Activated naive CD4-positive, alpha-beta T cell treated with anti-CD3 and anti-CD28 coated beads, Interleukin-2, amount 10 ng/mL, durations not matched to agents 7 days and 5 days (primary cell): Measurements from ENCODE around the gene ACSF2.
A peak's percentile ranks its signal among the peaks of the same experiment; 100 is the strongest.

Experiments used
- CTCF ChIA-PET: fragments of 350-600 bp; sonication (Branson Sonifier 250); formaldehyde crosslinking; loops from one replicate; lab custom pipeline; 2021; ENCODE audit warnings: antibody characterized with exemption; lab: Charles Lee
- DNase-seq: peaks from one replicate; pipeline ENCODE4 v3.0.0-alpha.2; 2020
- H3K27ac Mint-ChIP-seq: one replicate; pipeline ENCODE4 v1.8.0; 2021; ENCODE audit warnings: mild to moderate bottlenecking, moderate library complexity, mixed read lengths
- H3K27me3 Mint-ChIP-seq: one replicate; pipeline ENCODE4 v1.8.0; 2021; ENCODE audit warnings: mild to moderate bottlenecking, mixed read lengths
- H3K36me3 Mint-ChIP-seq: one replicate; pipeline ENCODE4 v1.8.0; 2021; ENCODE audit warnings: mixed read lengths
- H3K4me1 Mint-ChIP-seq: one replicate; pipeline ENCODE4 v1.8.0; 2021; ENCODE audit warnings: mixed read lengths
- H3K4me3 Mint-ChIP-seq: one replicate; pipeline ENCODE4 v1.8.0; 2021; ENCODE audit warnings: mild to moderate bottlenecking, moderate library complexity, mixed read lengths
- H3K9me3 Mint-ChIP-seq: one replicate; pipeline ENCODE4 v1.8.0; 2021; ENCODE audit warnings: mixed read lengths

ACSF2 gene

DNA sequence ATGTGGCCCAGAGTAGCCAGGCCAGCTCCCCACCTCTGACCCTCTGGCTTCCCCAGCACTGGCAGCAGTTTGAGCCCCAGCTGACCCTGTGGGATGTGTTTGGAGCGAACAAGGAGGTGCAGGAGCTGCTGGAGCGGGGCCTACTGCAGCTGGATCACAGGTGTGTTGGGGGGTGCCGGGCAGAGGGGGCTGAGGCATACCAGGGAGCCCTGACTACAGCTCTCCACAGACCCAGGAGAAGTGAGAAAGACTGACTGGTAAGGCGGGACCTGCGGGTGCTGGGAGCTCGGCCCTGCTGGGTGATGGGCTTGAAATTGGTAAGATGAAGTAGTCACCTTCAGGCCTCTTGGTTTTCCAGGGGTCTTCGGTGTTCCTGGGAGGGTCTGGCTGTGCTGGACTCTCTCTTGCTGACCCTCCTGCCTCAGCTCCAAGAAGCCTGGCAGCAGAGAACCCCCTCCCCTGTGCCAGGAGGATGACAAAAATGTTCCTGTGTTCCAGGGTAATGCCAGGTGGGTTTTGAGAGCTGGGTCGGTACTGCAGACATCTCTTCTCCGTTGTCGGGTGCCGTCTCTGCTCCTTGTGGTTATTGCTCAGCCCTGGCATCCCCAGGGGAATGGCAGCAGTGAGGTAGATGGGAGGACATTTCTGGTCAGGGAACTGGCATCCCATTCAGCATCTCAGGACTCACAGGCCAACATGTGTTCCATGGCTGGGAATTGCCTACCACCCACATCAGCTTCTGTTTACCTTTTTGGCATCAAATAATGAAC is 58.6 kb downstream of the ACSF2 start:
- H3K4me3 Mint-ChIP-seq = no peak overlapping the region
- CTCF ChIA-PET = interaction anchor here (0.7 to 5.1 kb wide), 10 partner anchors 14 to 209 kb away, joined by 3 to 48 read pairs (median 3); partner anchors contain the start of genes LRRC59 and SPATA20
- H3K27me3 Mint-ChIP-seq = no peaks in the 10 kb centered on the region
- DNase-seq = no peak
- peaks cover 11% of the 10 kb centered on the region for H3K36me3 Mint-ChIP-seq
- H3K27ac Mint-ChIP-seq = peak overlapping the region; percentile 16
- H3K9me3 Mint-ChIP-seq = no peaks in the 10 kb centered on the region
- H3K4me1 Mint-ChIP-seq = peaks cover 11% of the 10 kb centered on the region

DNA sequence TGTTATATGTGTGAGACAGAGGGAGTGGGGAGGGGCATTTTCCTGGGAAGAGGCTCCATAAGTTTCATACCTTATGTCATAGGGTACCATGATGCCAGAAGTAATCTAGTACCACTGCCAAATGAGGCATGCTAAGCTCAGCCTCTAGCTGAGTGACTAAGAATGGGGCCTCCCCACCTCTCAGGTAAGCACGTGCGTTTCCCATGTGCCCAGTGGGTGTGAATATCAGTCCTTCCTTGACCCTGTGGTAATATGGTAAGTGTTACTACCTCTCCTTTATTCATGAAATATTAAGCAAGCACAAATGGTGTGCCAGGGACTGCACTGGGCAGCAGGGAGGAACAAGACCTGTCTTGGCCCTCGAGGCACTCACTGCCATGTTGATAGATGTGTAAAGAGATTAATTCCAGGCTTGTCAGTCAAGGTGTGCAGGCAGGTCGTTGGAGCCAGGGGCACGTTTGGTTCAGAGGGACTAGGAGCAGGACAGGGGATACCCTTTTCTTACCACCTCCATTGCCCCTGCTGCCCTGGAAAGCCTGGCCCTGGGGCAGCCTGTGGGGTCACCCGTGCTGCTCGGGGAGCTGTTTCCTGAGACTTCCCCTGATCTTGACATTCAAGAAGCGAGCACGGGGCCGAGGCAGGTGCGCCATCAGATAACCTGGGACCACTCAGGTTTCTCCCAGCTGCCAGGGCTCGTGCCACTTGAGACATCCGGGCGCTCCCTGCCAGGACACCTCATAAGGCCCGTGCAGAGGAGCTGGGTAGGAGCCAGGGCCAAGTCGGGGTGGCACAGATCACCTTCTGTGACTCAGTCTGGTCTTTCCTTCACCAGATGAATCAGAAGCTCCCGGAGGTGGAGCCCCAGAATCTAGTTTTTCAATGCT is 61.4 kb downstream of the ACSF2 start:
- H3K27ac Mint-ChIP-seq = no peak overlapping the region

DNA sequence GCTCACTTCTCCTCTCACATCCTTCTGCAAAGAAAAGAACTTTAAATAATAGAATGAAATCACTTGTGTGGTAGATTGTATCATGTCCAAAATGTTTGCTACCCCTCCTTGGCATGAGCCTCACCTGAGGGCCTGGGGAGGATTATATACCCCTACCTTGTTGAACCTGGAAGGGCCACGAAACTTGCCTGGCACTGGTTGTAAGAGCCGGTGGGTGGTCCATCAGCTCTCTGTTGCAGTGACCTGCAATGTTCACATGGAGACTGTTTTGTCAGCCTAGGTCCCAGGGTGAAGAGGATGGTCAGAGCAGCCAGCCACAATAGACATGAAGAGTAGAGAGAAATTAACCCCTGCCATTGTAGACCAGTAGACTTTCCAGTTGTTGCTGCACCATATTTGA is 62.9 kb downstream of the ACSF2 start:
- Mint-ChIP-seq H3K4me3 (no peak overlapping the region), H3K36me3 (peaks cover 3% of the 10 kb centered on the region), H3K27ac (peak overlapping the region; percentile 5), H3K4me1 (no peaks in the 10 kb centered on the region), H3K27me3 (peaks cover 2% of the 10 kb centered on the region), H3K9me3 (no peaks in the 10 kb centered on the region)
- CTCF ChIA-PET = interaction anchor here (1.9 kb wide), 1 partner anchor 12 kb away, joined by 6 read pairs; no protein-coding TSS in a partner anchor
- DNase-seq = no peak

More for the DNA sequence above, 61.4 kb downstream of the ACSF2 start:
- Mint-ChIP-seq H3K4me1 (peaks cover 1% of the 10 kb centered on the region), H3K4me3 (no peak overlapping the region), H3K27me3 (no peaks in the 10 kb centered on the region), H3K36me3 (peaks cover 10% of the 10 kb centered on the region), H3K9me3 (no peaks in the 10 kb centered on the region)
- CTCF ChIA-PET = interaction anchor here (0.5 to 1.2 kb wide), 5 partner anchors 8 to 439 kb away, joined by 3 read pairs; no protein-coding TSS in a partner anchor
- no peak for DNase-seq

DNA sequence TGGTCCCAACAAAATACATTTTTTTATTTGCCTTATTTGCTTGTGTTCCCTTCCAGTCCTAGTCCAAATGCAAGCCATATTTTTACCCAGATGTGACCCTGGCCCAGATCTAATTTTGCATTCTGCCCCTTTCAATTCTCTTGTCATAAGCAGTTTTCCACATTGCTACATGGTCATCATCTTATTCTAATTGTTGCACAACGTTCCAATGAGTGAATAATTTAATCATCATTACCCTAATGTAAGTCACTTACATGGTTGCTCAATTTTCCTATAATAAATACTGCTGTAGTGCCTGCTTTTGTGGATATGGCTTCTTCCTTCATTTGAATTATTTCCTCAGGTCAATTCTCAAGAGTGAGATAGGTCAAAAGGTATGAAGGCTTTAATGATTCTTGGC is 65.5 kb downstream of the ACSF2 start:
- CTCF ChIA-PET = no interaction called here
- H3K36me3 Mint-ChIP-seq = no peaks in the 10 kb centered on the region

DNA sequence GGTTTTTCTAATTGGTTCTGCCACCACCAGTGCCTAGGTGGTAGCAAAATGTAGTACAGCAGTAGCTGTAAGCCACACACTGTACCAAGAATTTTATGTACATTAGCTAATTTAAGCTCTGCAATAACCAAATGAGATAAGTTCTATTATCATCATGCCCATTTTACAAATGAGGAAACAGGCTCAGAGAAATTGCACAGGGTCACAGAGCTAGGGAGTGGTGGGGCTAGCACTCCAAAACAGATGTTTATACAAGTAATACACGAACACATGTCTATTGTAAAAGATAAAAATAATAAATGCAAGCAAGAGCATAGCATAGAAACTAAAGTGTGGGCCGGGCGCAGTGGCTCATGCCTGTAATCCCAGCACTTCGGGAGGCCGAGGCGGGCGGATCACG is 66.2 kb downstream of the ACSF2 start:
- Mint-ChIP-seq H3K27me3 (peaks cover 14% of the 10 kb centered on the region), H3K27ac (peak overlapping the region; percentile 59), H3K9me3 (no peaks in the 10 kb centered on the region), H3K4me3 (no peak overlapping the region), H3K36me3 (no peaks in the 10 kb centered on the region), H3K4me1 (no peaks in the 10 kb centered on the region)
- CTCF ChIA-PET = interaction anchor here (1.1 to 1.4 kb wide), 2 partner anchors 13 to 50 kb away, joined by 3 to 4 read pairs; no protein-coding TSS in a partner anchor
- DNase-seq = no peak

More for the DNA sequence above, 65.5 kb downstream of the ACSF2 start:
- H3K9me3 Mint-ChIP-seq = no peaks in the 10 kb centered on the region
- no peak overlapping the region for H3K4me3 Mint-ChIP-seq
- H3K27ac Mint-ChIP-seq = no peak overlapping the region
- H3K4me1 Mint-ChIP-seq = no peaks in the 10 kb centered on the region
- H3K27me3 Mint-ChIP-seq = peaks cover 13% of the 10 kb centered on the region
- DNase-seq = no peak

DNA sequence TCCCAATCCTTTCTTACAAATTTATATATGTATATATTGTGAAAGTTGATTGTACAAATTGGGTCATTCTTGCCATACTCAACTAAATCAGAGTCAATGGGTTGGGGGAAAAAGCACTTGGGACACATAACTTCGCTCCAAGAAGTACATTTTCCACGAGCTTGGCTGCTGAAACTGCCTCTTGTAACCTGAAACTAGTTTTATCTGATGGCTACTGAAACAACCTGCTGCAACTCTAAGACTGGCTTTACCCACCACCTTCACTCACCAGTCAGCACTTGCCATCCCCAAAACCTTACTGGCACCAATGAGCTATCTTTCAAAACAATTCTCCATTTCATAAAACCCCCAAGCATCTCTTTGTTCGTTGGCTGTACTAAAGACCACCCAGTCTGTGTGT is 67.7 kb downstream of the ACSF2 start:
- Mint-ChIP-seq H3K9me3 (no peaks in the 10 kb centered on the region), H3K4me1 (no peaks in the 10 kb centered on the region), H3K36me3 (no peaks in the 10 kb centered on the region), H3K27ac (no peak overlapping the region), H3K27me3 (peaks cover 27% of the 10 kb centered on the region), H3K4me3 (no peak overlapping the region)
- no peak for DNase-seq
- CTCF ChIA-PET = interaction anchor here (1.5 kb wide), 1 partner anchor 9 kb away, joined by 8 read pairs; no protein-coding TSS in a partner anchor

DNA sequence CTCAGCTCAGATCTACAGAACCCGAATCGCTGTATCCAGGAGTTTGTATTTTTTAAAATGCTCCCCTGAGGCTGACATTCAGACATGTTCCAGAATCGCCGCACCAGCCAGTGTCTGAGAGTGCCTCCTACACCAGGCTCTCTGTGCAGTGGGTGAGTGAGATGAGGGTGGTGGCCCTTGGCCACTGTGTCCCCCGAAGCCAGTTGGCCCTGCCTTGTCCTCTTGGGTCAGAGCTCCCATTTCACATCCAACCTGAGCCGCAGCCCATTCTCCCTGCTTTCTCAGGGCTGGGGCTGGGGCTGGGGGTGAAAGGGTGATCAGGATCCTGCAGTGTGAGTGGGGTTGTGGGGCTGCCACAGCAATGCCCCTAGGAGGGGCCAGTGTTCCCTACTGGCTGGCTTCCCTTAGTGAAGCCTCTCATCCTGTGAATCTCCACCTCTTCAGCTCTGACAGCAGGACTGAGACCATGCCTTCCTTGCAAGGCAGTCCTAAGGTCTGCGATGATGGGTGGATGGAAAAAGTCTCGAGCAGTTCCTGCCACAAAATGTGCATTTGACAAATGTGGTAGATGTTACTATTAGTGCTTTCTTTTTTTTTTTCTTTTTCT is 69.3 kb downstream of the ACSF2 start:
- Mint-ChIP-seq H3K27me3 (peaks cover 27% of the 10 kb centered on the region), H3K4me1 (no peaks in the 10 kb centered on the region), H3K27ac (no peak overlapping the region), H3K36me3 (no peaks in the 10 kb centered on the region), H3K9me3 (no peaks in the 10 kb centered on the region), H3K4me3 (no peak overlapping the region)
- CTCF ChIA-PET = interaction anchor here (0.8 to 1.0 kb wide), 2 partner anchors 9 to 133 kb away, joined by 3 to 5 read pairs; no protein-coding TSS in a partner anchor
- no peak for DNase-seq

DNA sequence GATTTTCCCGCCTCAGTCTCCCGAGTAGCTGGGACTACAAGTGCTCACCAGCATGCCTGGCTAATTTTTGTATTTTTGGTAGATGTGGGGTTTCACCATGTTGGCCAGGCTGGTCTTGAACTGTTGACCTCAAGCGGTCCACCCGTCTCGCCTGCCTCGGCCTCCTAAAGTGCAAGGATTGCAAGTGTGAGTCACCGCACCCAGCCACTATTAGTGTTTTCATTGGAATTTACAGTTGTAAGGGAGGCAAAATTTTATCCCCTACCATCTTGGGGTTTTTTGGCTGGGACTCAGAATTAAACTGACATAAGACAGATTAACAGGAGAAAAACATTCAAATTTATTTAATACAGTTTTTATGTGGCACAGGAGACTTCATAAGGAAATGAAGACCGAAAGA is 69.9 kb downstream of the ACSF2 start:
- peaks cover 27% of the 10 kb centered on the region for H3K27me3 Mint-ChIP-seq
- H3K9me3 Mint-ChIP-seq = no peaks in the 10 kb centered on the region
- CTCF ChIA-PET = interaction anchor here (1.0 kb wide), 1 partner anchor 134 kb away, joined by 5 read pairs; no protein-coding TSS in a partner anchor
- no peaks in the 10 kb centered on the region for H3K36me3 Mint-ChIP-seq
- H3K27ac Mint-ChIP-seq = no peak overlapping the region
- H3K4me1 Mint-ChIP-seq = no peaks in the 10 kb centered on the region
- no peak for DNase-seq
- H3K4me3 Mint-ChIP-seq = no peak overlapping the region

DNA sequence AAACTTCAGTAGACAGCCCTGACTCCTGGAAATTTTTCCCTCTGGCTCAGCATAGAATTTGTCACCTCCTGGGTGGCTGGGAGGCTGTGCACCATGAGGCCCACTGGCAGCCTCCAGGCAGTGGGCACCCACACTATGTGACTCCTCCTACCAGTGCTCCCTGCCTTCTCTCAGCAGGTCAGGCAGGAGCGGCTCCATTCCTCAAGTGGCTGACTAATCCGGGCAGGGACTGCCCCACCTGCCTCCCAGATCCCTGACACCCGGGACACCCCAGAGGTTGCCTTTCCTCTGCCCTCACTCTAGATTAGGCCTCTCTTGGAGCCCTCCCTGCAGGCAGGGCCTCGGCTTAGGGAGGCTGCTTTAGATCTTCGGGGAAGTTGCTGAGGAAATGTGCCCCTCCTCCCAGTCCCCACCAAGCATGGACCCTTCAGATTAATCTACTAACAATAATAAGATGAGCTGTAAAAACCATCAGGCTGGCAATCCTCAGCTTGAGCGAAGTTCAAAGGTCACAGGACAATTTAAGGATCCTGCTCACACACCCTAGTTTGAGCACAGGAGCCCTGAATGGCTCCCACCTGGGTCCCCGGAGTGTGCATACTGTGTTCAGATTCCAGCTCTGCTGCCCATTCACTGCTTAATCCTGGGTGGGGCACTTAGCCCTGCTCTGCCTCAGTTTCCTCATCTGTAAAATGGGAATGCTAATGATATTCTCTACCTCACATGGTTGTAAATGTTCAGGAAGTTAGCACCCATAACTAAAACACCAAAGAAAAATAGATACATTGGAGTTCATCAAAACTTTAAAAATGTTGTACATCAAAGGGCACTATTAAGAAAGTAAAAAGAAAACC is 72.2 kb downstream of the ACSF2 start:
- Mint-ChIP-seq H3K27ac (no peak overlapping the region), H3K4me1 (peaks cover 12% of the 10 kb centered on the region), H3K27me3 (peaks cover 45% of the 10 kb centered on the region), H3K4me3 (no peak overlapping the region), H3K9me3 (no peaks in the 10 kb centered on the region), H3K36me3 (no peaks in the 10 kb centered on the region)
- DNase-seq = no peak
- CTCF ChIA-PET = interaction anchor here (1.1 to 1.6 kb wide), 3 partner anchors 14 to 19 kb away, joined by 4 to 5 read pairs (median 5); no protein-coding TSS in a partner anchor

DNA sequence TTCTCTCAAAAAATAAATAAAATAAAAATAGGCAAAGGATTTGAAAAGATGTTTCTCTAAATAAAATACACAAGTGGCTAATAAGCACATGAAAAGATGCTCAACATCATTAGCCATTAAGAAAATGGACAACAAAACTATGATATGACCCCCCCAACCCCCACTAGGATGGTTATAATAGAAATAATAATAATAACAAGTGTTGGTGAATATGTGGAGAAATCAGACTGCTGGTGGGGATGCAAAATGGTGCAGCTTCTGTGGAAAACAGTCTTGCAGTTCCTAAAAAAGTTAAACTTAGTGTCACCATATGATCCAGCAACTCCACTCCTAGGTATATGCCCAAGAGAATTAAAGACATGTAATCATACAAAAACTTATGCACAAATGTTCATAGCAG is 73.3 kb downstream of the ACSF2 start:
- peaks cover 42% of the 10 kb centered on the region for H3K27me3 Mint-ChIP-seq
- no peaks in the 10 kb centered on the region for H3K36me3 Mint-ChIP-seq
- no peak for DNase-seq
- CTCF ChIA-PET = interaction anchor here (1.5 kb wide), 1 partner anchor 15 kb away, joined by 4 read pairs; no protein-coding TSS in a partner anchor
- H3K27ac Mint-ChIP-seq = no peak overlapping the region
- no peaks in the 10 kb centered on the region for H3K9me3 Mint-ChIP-seq
- peaks cover 23% of the 10 kb centered on the region for H3K4me1 Mint-ChIP-seq
- H3K4me3 Mint-ChIP-seq = no peak overlapping the region

DNA sequence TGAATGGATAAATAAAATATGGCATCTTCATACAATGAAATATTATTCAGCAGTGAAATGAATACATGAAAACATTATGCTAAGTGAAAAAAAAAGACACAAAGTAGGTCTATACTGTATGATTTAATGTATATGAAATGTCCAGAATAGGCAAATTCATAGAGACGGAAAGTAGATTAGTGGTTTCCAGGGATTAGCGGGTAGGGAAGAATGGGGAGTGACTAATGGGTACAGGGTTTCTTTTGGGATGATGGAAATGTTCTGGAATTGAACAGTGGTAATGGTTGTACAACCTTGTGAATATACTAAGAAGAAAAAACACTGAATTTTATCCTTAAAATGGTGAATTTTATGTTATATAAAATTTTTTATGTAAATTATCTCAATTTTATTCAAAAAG is 73.7 kb downstream of the ACSF2 start:
- Mint-ChIP-seq H3K4me1 (peaks cover 27% of the 10 kb centered on the region), H3K4me3 (no peak overlapping the region), H3K36me3 (no peaks in the 10 kb centered on the region), H3K27ac (no peak overlapping the region), H3K9me3 (no peaks in the 10 kb centered on the region), H3K27me3 (peaks cover 42% of the 10 kb centered on the region)
- DNase-seq = no peak
- CTCF ChIA-PET = interaction anchor here (3.6 to 6.2 kb wide), 2 partner anchors 12 to 16 kb away, joined by 9 to 44 read pairs; no protein-coding TSS in a partner anchor

DNA sequence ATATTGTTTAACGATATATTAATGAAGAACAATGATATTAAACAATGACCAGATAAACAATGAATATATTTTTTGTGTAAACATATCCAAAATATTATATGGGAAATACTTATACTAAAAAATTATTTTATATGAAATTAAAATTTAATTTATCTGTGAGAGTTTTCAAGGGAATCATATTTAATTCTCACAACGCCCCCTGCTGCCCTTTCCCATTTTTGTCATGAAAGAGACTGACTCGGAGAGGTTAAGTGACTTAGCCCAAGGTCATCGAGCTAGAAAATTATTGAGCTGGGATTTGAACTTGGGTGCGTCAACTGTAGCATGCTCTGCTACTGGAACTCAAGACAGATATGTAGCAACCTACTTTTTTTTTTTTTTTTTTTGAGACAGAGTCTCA is 75.0 kb downstream of the ACSF2 start:
- no peaks in the 10 kb centered on the region for H3K36me3 Mint-ChIP-seq
- DNase-seq = peak; percentile 54
- peaks cover 39% of the 10 kb centered on the region for H3K27me3 Mint-ChIP-seq
- CTCF ChIA-PET = interaction anchor here (0.7 to 6.2 kb wide), 9 partner anchors 10 to 160 kb away, joined by 3 to 44 read pairs (median 6); partner anchors contain the start of gene RSAD1
- H3K9me3 Mint-ChIP-seq = no peaks in the 10 kb centered on the region
- H3K27ac Mint-ChIP-seq = no peak overlapping the region
- peaks cover 40% of the 10 kb centered on the region for H3K4me1 Mint-ChIP-seq
- no peak overlapping the region for H3K4me3 Mint-ChIP-seq
